SKM-1 treated with dmso at 0.1 percent for 144 hours (cell line): ENCODE data around the gene OLIG3.

Source experiments
- DNase-seq: peaks from one replicate; lab custom pipeline; 2025; ENCODE audit not compliant: unreplicated experiment; lab: John Stamatoyannopoulos, UW

Gene OLIG3

DNA sequence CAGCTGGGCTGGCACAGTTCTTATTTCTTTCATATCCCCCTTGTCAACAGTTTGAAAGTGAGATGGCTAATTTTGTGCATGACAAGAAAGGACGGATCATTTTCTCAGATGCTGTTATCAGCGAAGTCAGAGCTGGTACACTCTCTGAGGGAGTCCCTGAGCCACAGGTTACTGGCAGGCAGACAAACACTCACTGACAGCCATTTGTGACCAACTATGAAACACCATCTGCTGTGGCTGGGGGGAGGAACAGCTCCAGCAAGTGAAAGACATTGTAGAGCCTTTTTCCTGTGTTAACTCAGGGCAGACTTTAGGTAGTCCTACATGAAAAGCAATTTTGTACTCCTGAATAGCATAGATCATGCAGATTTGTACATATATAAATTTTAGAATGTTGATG is 22.2 kb downstream of the OLIG3 start:
- DNase-seq: no peak

DNA sequence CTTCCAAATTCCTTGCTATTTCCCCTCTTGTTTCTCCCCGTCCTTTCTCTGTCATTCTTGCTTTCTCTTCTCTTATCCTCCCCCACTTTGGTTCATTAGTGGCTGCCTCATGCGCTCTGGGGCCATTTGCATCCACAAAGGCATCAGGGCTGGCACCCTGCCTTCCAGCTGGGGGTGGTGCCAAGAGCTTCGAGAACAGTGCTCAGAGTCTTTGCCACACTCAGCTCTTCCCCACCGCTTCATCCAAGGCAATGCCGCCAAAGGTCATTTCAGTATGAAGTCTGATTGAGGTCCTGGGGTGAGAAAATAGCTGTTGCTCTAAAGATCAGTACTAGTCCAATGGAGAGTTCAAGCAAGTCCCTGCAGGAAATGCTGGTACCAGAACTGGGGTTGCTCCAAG is 22.7 kb downstream of the OLIG3 start:
- no peak for DNase-seq

DNA sequence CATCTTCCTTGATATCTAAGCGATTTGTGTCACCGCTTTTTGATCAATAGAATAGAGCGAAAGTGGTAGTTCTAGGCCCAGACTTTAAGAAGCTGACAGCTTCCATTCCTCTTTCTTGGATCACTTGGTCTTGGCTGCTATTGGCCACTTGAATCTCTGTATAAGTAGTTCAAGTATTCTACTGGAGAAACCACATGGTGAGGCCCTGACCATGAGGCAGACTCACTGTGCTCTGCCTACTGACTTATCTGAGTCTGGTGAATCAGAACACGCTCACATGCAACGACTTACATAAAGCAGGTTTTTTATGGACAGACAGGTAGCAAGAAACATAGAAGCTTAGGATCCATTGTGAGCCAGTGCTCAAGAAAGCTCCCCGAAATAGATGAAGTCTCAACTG is 27.0 kb downstream of the OLIG3 start:
- DNase-seq: no peak

DNA sequence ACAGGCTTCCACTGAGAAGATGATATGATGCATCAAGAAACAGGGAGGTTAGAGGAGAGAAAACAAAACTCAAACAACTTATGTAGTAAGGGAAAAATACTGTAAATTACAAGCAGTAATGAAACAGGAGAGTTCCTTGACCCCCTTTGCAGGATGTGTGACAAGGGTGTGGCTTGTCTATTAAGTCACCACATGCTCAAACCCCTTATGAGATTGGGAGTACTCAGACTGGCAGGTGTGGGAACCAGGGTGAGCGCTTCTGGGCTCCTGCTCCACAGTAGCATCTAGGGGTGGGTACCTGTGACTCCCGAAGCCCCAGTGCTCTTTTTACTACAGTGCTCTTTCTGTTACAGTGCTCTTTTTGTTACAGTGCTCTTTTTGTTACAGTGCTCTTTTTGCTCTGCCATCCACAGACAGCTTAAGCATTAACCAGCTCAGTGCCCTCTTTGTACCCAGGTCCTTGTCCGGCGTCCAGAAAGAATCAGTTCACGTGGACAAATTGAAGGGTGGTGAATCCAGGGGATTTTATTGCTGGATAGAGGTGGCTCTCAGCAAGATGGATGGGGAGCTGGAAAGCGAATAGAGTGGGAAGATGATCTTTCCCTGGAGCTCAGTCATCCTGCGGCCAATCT is 28.7 kb downstream of the OLIG3 start:
- no peak for DNase-seq

DNA sequence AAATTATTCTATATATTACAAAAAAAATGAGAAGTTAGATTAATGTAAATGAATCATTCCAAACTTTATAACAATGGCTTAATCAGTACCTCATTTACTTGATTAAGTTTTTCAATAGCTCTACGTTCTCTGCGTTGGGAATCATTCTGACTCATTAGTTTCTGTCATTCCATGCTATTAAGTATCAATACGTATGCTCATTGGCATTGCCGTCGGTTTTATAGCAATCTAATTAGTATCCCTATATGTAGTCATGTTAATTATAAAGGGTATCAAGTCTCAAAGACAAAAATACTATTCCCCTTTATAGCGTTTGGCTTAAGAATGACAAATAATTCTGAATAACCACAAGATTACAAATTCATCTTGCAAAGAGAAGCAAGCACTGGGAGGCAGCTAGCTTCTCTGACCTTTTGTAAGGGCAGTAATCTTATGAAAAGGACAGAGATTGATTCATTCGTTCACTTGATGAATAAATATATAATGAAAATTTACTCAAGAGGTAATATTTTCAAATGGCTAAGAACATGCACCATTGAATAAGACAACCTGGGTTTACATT is 41.8 kb downstream of the OLIG3 start:
- no peak for DNase-seq

DNA sequence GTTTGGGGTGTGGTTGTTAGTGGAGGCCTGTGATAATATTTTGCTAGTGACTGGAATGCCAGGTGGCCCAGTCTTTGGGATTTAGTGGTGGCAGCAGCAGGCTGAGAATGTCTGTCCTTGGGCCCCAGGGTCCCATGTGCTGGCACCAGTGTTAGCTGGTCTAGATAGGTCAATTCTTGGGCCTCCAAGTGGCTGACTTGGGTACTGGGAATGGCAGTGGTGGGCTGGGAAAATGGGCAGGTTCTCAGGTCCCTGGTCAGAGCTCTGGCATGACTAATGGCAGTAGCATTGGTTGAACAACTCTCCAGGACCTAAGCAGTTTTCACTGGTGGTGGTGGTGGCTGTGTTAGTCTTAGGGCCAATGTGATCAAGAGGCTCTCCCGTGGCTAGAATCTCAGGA is 50.3 kb downstream of the OLIG3 start:
- DNase-seq: no peak
